Gastrocnemius medialis (tissue), 4 donors: ENCODE results near the gene NOL12.
"Not testable (repeated sequence)": the region's sequence is repeated elsewhere in the genome, so short reads cannot be mapped to it uniquely, and the experiment has no call there.

Source experiments
- POLR2A ChIP-seq, 2 donors: fragments of 450-650 bp; IDR thresholded peaks; one replicate each; pipeline ENCODE4 v1.6.1; 2017; ENCODE audit warnings: antibody characterized with exemption in 2 of 2, mild to moderate bottlenecking in 2 of 2, moderate library complexity in 2 of 2
- TF ChIP-seq, protein P1 (sequence below), 5 experiments: fragments of 450-650 bp in 3 of 5; fragments of 200-600 bp in 2 of 5; sonication (generic) in 2 of 5; IDR thresholded peaks in 4 of 5; conservative IDR thresholded peaks in 1 of 5; 1 replicate in 4 of 5; 2 replicates in 1 of 5; pipeline ENCODE4 v1.5.1; 2016 to 2019; ENCODE audit warnings: antibody characterized with exemption in 5 of 5, mild to moderate bottlenecking in 3 of 5, moderate library complexity in 3 of 5

DNA sequence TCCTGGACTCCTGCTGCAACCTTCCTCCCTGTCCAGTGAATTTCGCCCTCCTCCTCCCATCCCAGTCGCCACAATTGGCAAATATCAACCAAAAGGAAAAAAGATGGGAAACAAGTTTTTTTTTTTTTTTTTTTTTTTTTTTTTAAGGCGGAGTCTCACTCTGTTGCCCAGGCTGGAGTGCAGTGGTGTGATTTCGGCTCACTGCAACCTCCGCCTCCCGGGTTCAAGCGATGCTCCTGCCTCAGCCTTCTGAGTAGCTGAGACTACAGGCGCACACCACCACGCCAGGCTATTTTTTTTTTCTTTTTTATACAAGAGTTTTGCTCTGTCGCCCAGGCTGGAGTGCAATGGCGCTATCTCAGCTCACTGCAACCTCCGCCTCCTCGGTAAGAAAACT, 10.1 kb downstream of the NOL12 start:
- TF ChIP-seq POLR2A (IDR thresholded peaks at IDR 0.05) = not testable (repeated sequence)
- TF ChIP-seq, protein P1, sequence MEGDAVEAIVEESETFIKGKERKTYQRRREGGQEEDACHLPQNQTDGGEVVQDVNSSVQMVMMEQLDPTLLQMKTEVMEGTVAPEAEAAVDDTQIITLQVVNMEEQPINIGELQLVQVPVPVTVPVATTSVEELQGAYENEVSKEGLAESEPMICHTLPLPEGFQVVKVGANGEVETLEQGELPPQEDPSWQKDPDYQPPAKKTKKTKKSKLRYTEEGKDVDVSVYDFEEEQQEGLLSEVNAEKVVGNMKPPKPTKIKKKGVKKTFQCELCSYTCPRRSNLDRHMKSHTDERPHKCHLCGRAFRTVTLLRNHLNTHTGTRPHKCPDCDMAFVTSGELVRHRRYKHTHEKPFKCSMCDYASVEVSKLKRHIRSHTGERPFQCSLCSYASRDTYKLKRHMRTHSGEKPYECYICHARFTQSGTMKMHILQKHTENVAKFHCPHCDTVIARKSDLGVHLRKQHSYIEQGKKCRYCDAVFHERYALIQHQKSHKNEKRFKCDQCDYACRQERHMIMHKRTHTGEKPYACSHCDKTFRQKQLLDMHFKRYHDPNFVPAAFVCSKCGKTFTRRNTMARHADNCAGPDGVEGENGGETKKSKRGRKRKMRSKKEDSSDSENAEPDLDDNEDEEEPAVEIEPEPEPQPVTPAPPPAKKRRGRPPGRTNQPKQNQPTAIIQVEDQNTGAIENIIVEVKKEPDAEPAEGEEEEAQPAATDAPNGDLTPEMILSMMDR (IDR thresholded peaks at IDR 0.05 in 4 of 5, conservative IDR thresholded peaks at IDR 0.05 in 1 of 5) = not testable (repeated sequence)
